GM23338 (cell line): ENCODE data around the gene UQCC5. TPM values are rescaled to one million over a fixed set of nuclear protein-coding genes. Genes with fewer than 3 reads are reported as not detected.

Source experiments
- ATAC-seq: fragments of 200-7000 bp; cut with Tn5 transposase; 3 replicates; pipeline ENCODE4 v1.9.1; 2020
- DNase-seq: peaks from one replicate; pipeline ENCODE4 v3.0.0-alpha.2; 2015; ENCODE audit warnings: low spot score
- H2AFZ ChIP-seq: fragments of 200-600 bp; sonication (generic); 2 replicates; pipeline ENCODE4 v1.8.0; 2016; ENCODE audit warnings: antibody characterized with exemption, mild to moderate bottlenecking, moderate library complexity
- H3F3A ChIP-seq: fragments of 200-600 bp; sonication (generic); replicated peaks from 2 replicates; pipeline ENCODE4 v1.8.0; 2017; ENCODE audit warnings: antibody characterized with exemption, mixed run types, low read depth
- H3K27ac ChIP-seq: fragments of 200-600 bp; sonication (generic); 2 replicates; pipeline ENCODE4 v1.6.1; 2016; ENCODE audit warnings: low read depth
- H3K27me3 ChIP-seq: fragments of 200-600 bp; sonication (generic); 2 replicates; pipeline ENCODE4 v1.8.0; 2016; ENCODE audit warnings: mild to moderate bottlenecking, mixed run types, moderate library complexity; ENCODE audit not compliant: insufficient read depth
- H3K36me3 ChIP-seq: fragments of 200-600 bp; sonication (generic); 2 replicates; pipeline ENCODE4 v1.8.0; 2016; ENCODE audit warnings: mild to moderate bottlenecking; ENCODE audit not compliant: insufficient read depth
- H3K4me1 ChIP-seq: fragments of 200-600 bp; sonication (generic); 2 replicates; pipeline ENCODE4 v1.8.0; 2016; ENCODE audit warnings: mild to moderate bottlenecking, moderate library complexity; ENCODE audit not compliant: insufficient read depth
- H3K4me2 ChIP-seq: fragments of 200-600 bp; sonication (generic); 2 replicates; pipeline ENCODE4 v1.7.1; 2017; ENCODE audit warnings: mixed run types
- H3K4me3 ChIP-seq: fragments of 200-600 bp; sonication (generic); 2 replicates; pipeline ENCODE4 v1.6.1; 2016; ENCODE audit warnings: mixed run types
- H3K79me2 ChIP-seq: fragments of 200-600 bp; sonication (generic); replicated peaks from 2 replicates; pipeline ENCODE4 v1.8.0; 2017; ENCODE audit warnings: mild to moderate bottlenecking; ENCODE audit not compliant: insufficient read depth
- H3K9me2 ChIP-seq: fragments of 200-600 bp; sonication (generic); 2 replicates; pipeline ENCODE4 v1.8.0; 2017; ENCODE audit not compliant: insufficient read depth
- H4K20me1 ChIP-seq: fragments of 200-600 bp; sonication (generic); replicated peaks from 2 replicates; pipeline ENCODE4 v1.8.0; 2017; ENCODE audit warnings: mild to moderate bottlenecking; ENCODE audit not compliant: insufficient read depth
- H3K27ac Mint-ChIP-seq: 2 replicates; pipeline ENCODE4 v1.8.0; 2020; ENCODE audit warnings: inconsistent platforms, mild to moderate bottlenecking, moderate library complexity, mixed read lengths
- H3K27me3 Mint-ChIP-seq: 3 replicates; pipeline ENCODE4 v1.8.0; 2022; ENCODE audit warnings: low read depth, mild to moderate bottlenecking, moderate library complexity, mixed read lengths, inconsistent platforms; ENCODE audit not compliant: insufficient read depth, poor library complexity
- H3K36me3 Mint-ChIP-seq: 3 replicates; pipeline ENCODE4 v1.8.0; 2021; ENCODE audit warnings: low read depth, mild to moderate bottlenecking, inconsistent platforms, moderate library complexity, mixed read lengths
- H3K4me1 Mint-ChIP-seq: 3 replicates; pipeline ENCODE4 v1.8.0; 2020; ENCODE audit warnings: mild to moderate bottlenecking, inconsistent platforms, mixed read lengths
- H3K4me3 Mint-ChIP-seq: 3 replicates; pipeline ENCODE4 v1.8.0; 2021; ENCODE audit warnings: moderate library complexity, mild to moderate bottlenecking, inconsistent platforms, mixed read lengths
- H3K9me3 Mint-ChIP-seq: 3 replicates; pipeline ENCODE4 v1.8.0; 2020; ENCODE audit warnings: moderate library complexity, mild to moderate bottlenecking, inconsistent platforms, mixed read lengths
- EZH2 ChIP-seq: fragments of 200-600 bp; sonication (generic); IDR thresholded peaks from one replicate; pipeline ENCODE4 v1.8.0; 2017; ENCODE audit warnings: antibody characterized with exemption, mild to moderate bottlenecking, low read depth; ENCODE audit not compliant: unreplicated experiment
- EZH2phosphoT487 ChIP-seq: fragments of 200-600 bp; sonication (generic); IDR thresholded peaks from one replicate; pipeline ENCODE4 v1.8.1; 2018; ENCODE audit warnings: antibody characterized with exemption; ENCODE audit not compliant: unreplicated experiment
- NANOG ChIP-seq: IDR thresholded peaks from 2 replicates; pipeline ENCODE4 v1.6.1; 2016; ENCODE audit warnings: antibody characterized with exemption, borderline replicate concordance
- STAT1 ChIP-seq: IDR thresholded peaks from one replicate; pipeline ENCODE4 v1.6.1; 2016; ENCODE audit warnings: antibody characterized with exemption; ENCODE audit not compliant: unreplicated experiment
- ZNF114 ChIP-seq: fragments of 250-450 bp; sonication (Bioruptor Pico); IDR thresholded peaks from 2 replicates; pipeline ENCODE4 v1.5.0; 2020; ENCODE audit warnings: mild to moderate bottlenecking, moderate library complexity
- ZNF331 ChIP-seq: fragments of 250-450 bp; sonication (Bioruptor Pico); IDR thresholded peaks from 2 replicates; pipeline ENCODE4 v1.5.0; 2020; ENCODE audit warnings: low read depth, mild to moderate bottlenecking, moderate library complexity
- polyA plus RNA-seq: library from polyadenylated mRNA; unstranded; fragments of >200 nt; fragmentation: Nextera tagmentation; extraction: Ambion mirVana; gene quantifications from 2 replicates; pipeline ENCODE4 v1.2.1, GENCODE V29; 2016
- total RNA-seq: library from RNA; depleted of rRNA; stranded (reverse); fragments of >200 nt; shearing (Covaris generic); gene quantifications from 2 replicates; pipeline ENCODE4 v1.2.3, GENCODE V29; 2014
- TF ChIP-seq, protein P1 (sequence below): IDR thresholded peaks from 2 replicates; pipeline ENCODE4 v1.6.1; 2016; ENCODE audit warnings: antibody characterized with exemption
- TF ChIP-seq, protein P2 (sequence below), 2 experiments: fragments of 200-600 bp in 1 of 2; sonication (generic) in 1 of 2; conservative IDR thresholded peaks; 2 replicates each; pipeline versions ENCODE4 v1.5.1 to v1.6.1; 2016 to 2017; ENCODE audit warnings: antibody characterized with exemption in 2 of 2, low read depth in 2 of 2, mild to moderate bottlenecking in 2 of 2, moderate library complexity in 1 of 2
- TF ChIP-seq, protein P3 (sequence below): IDR thresholded peaks from one replicate; pipeline ENCODE4 v1.6.1; 2018; ENCODE audit warnings: antibody characterized with exemption; ENCODE audit not compliant: unreplicated experiment

The UQCC5 gene
- total and polyA plus RNA-seq, 2 experiments from 2014 or later: 2.6 to 156 TPM

GRCh38 chr3:52546111-52546901 lies 9.9 kb downstream of the UQCC5 start (continued):
- TF ChIP-seq EZH2 (no peak), ZNF331 (no peak), NANOG (no peak), STAT1 (no peak), EZH2phosphoT487 (no peak)
- TF ChIP-seq, protein P1, sequence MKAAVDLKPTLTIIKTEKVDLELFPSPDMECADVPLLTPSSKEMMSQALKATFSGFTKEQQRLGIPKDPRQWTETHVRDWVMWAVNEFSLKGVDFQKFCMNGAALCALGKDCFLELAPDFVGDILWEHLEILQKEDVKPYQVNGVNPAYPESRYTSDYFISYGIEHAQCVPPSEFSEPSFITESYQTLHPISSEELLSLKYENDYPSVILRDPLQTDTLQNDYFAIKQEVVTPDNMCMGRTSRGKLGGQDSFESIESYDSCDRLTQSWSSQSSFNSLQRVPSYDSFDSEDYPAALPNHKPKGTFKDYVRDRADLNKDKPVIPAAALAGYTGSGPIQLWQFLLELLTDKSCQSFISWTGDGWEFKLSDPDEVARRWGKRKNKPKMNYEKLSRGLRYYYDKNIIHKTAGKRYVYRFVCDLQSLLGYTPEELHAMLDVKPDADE: no peak

GRCh38 chr3:52547143-52547542 lies 10.7 kb downstream of the UQCC5 start:
- Histone ChIP-seq H3K79me2 (no peaks in the 10 kb centered on the region), H3K4me2 (no peak overlapping the region), H2AFZ (no peak overlapping the region), H3K27ac (no peak overlapping the region), H3K27me3 (no peaks in the 10 kb centered on the region), H3K36me3 (peaks cover 15% of the 10 kb centered on the region; the same call in 1 of the 2 replicates), H3K9me2 (no peaks in the 10 kb centered on the region), H3K4me1 (no peaks in the 10 kb centered on the region), H4K20me1 (peaks cover 14% of the 10 kb centered on the region), H3F3A (no peaks in the 10 kb centered on the region; the same call in 1 of the 2 replicates), H3K4me3 (no peak overlapping the region)
- Mint-ChIP-seq H3K4me1 (no peaks in the 10 kb centered on the region), H3K27ac (no peak overlapping the region), H3K4me3 (no peak overlapping the region; the same call in 2 of the 3 replicates), H3K27me3 (peaks cover 2% of the 10 kb centered on the region), H3K36me3 (peaks cover 19% of the 10 kb centered on the region; the same call in 2 of the 3 replicates), H3K9me3 (no peaks in the 10 kb centered on the region)
- ATAC-seq (no peak), DNase-seq (no peak)
- TF ChIP-seq EZH2 (no peak), NANOG (no peak), ZNF114 (no peak), ZNF331 (no peak), STAT1 (no peak)
- TF ChIP-seq, protein P2, sequence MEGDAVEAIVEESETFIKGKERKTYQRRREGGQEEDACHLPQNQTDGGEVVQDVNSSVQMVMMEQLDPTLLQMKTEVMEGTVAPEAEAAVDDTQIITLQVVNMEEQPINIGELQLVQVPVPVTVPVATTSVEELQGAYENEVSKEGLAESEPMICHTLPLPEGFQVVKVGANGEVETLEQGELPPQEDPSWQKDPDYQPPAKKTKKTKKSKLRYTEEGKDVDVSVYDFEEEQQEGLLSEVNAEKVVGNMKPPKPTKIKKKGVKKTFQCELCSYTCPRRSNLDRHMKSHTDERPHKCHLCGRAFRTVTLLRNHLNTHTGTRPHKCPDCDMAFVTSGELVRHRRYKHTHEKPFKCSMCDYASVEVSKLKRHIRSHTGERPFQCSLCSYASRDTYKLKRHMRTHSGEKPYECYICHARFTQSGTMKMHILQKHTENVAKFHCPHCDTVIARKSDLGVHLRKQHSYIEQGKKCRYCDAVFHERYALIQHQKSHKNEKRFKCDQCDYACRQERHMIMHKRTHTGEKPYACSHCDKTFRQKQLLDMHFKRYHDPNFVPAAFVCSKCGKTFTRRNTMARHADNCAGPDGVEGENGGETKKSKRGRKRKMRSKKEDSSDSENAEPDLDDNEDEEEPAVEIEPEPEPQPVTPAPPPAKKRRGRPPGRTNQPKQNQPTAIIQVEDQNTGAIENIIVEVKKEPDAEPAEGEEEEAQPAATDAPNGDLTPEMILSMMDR (conservative IDR thresholded peaks at IDR 0.05; ENCODE audit: low read depth in 2 of 2): no peak
- TF ChIP-seq, protein P3, sequence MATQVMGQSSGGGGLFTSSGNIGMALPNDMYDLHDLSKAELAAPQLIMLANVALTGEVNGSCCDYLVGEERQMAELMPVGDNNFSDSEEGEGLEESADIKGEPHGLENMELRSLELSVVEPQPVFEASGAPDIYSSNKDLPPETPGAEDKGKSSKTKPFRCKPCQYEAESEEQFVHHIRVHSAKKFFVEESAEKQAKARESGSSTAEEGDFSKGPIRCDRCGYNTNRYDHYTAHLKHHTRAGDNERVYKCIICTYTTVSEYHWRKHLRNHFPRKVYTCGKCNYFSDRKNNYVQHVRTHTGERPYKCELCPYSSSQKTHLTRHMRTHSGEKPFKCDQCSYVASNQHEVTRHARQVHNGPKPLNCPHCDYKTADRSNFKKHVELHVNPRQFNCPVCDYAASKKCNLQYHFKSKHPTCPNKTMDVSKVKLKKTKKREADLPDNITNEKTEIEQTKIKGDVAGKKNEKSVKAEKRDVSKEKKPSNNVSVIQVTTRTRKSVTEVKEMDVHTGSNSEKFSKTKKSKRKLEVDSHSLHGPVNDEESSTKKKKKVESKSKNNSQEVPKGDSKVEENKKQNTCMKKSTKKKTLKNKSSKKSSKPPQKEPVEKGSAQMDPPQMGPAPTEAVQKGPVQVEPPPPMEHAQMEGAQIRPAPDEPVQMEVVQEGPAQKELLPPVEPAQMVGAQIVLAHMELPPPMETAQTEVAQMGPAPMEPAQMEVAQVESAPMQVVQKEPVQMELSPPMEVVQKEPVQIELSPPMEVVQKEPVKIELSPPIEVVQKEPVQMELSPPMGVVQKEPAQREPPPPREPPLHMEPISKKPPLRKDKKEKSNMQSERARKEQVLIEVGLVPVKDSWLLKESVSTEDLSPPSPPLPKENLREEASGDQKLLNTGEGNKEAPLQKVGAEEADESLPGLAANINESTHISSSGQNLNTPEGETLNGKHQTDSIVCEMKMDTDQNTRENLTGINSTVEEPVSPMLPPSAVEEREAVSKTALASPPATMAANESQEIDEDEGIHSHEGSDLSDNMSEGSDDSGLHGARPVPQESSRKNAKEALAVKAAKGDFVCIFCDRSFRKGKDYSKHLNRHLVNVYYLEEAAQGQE: no peak
